Neural cell (in vitro differentiated cells): ENCODE data around the gene DEDD.

ENCODE experiments used
- EP300 ChIP-seq: fragments of 450-650 bp; conservative IDR thresholded peaks from 2 replicates; pipeline ENCODE4 v1.6.1; 2014; ENCODE audit warnings: antibody characterized with exemption, mild to moderate bottlenecking, moderate library complexity; ENCODE audit not compliant: poor library complexity, severe bottlenecking
- EZH2 ChIP-seq: fragments of 200-600, 300-800 bp; shearing (Covaris generic), sonication (generic); IDR thresholded peaks from 2 replicates; pipeline ENCODE4 v1.6.1; 2014; ENCODE audit warnings: antibody characterized with exemption, low read length, borderline replicate concordance, mild to moderate bottlenecking; ENCODE audit not compliant: insufficient read depth, poor library complexity, severe bottlenecking
- MXI1 ChIP-seq: fragments of 450-650 bp; conservative IDR thresholded peaks from 2 replicates; pipeline ENCODE4 v1.6.1; 2014; ENCODE audit warnings: antibody characterized with exemption, mild to moderate bottlenecking; ENCODE audit not compliant: poor library complexity, severe bottlenecking
- POLR2AphosphoS5 ChIP-seq: IDR thresholded peaks from 2 replicates; pipeline ENCODE4 v1.6.1; 2012
- TAF1 ChIP-seq: IDR thresholded peaks from 2 replicates; pipeline ENCODE4 v1.6.1; 2012; ENCODE audit warnings: low read depth
- TF ChIP-seq, protein P1 (sequence below): fragments of 450-650 bp; IDR thresholded peaks from 2 replicates; pipeline ENCODE4 v1.5.1; 2014; ENCODE audit warnings: antibody characterized with exemption, mild to moderate bottlenecking, moderate library complexity; ENCODE audit not compliant: poor library complexity, severe bottlenecking
- TF ChIP-seq, protein P2 (sequence below): IDR thresholded peaks from 2 replicates; pipeline ENCODE4 v1.6.1; 2012; ENCODE audit warnings: borderline replicate concordance

DNA sequence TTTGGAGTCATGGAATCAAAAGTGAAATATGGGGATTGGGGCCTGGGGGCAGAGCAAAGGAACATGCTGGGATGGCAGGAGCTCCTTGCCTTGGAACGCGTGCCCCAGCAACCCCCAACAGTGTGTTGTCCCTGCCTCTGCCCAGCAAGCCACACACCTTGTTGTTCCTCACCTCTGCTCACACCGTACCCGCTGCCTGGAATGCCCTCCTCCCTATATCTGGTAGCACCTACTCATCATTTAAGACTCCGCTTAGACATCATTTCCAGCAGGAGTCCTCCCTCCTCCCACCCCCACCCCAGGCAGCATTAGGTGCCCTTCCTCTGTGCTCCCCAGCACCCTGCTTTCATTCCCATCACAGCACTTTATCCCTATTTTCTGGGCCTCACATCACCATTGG lies 50.9 kb downstream of the DEDD start:
- TF ChIP-seq EP300 (no peak), MXI1 (no peak), EZH2 (no peak), POLR2AphosphoS5 (no peak), TAF1 (no peak)
- TF ChIP-seq, protein P1, sequence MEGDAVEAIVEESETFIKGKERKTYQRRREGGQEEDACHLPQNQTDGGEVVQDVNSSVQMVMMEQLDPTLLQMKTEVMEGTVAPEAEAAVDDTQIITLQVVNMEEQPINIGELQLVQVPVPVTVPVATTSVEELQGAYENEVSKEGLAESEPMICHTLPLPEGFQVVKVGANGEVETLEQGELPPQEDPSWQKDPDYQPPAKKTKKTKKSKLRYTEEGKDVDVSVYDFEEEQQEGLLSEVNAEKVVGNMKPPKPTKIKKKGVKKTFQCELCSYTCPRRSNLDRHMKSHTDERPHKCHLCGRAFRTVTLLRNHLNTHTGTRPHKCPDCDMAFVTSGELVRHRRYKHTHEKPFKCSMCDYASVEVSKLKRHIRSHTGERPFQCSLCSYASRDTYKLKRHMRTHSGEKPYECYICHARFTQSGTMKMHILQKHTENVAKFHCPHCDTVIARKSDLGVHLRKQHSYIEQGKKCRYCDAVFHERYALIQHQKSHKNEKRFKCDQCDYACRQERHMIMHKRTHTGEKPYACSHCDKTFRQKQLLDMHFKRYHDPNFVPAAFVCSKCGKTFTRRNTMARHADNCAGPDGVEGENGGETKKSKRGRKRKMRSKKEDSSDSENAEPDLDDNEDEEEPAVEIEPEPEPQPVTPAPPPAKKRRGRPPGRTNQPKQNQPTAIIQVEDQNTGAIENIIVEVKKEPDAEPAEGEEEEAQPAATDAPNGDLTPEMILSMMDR, result no peak
- TF ChIP-seq, protein P2, sequence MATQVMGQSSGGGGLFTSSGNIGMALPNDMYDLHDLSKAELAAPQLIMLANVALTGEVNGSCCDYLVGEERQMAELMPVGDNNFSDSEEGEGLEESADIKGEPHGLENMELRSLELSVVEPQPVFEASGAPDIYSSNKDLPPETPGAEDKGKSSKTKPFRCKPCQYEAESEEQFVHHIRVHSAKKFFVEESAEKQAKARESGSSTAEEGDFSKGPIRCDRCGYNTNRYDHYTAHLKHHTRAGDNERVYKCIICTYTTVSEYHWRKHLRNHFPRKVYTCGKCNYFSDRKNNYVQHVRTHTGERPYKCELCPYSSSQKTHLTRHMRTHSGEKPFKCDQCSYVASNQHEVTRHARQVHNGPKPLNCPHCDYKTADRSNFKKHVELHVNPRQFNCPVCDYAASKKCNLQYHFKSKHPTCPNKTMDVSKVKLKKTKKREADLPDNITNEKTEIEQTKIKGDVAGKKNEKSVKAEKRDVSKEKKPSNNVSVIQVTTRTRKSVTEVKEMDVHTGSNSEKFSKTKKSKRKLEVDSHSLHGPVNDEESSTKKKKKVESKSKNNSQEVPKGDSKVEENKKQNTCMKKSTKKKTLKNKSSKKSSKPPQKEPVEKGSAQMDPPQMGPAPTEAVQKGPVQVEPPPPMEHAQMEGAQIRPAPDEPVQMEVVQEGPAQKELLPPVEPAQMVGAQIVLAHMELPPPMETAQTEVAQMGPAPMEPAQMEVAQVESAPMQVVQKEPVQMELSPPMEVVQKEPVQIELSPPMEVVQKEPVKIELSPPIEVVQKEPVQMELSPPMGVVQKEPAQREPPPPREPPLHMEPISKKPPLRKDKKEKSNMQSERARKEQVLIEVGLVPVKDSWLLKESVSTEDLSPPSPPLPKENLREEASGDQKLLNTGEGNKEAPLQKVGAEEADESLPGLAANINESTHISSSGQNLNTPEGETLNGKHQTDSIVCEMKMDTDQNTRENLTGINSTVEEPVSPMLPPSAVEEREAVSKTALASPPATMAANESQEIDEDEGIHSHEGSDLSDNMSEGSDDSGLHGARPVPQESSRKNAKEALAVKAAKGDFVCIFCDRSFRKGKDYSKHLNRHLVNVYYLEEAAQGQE, result no peak
